GM19043 (cell line): Measurements from ENCODE around the gene KMT5C.

Source experiments
- ATAC-seq: cut with Tn5 transposase; IDR thresholded peaks from one replicate; pipeline ENCODE4 v1.9.1; 2021; ENCODE audit warnings: low read depth; ENCODE audit not compliant: unreplicated experiment

Gene KMT5C

DNA sequence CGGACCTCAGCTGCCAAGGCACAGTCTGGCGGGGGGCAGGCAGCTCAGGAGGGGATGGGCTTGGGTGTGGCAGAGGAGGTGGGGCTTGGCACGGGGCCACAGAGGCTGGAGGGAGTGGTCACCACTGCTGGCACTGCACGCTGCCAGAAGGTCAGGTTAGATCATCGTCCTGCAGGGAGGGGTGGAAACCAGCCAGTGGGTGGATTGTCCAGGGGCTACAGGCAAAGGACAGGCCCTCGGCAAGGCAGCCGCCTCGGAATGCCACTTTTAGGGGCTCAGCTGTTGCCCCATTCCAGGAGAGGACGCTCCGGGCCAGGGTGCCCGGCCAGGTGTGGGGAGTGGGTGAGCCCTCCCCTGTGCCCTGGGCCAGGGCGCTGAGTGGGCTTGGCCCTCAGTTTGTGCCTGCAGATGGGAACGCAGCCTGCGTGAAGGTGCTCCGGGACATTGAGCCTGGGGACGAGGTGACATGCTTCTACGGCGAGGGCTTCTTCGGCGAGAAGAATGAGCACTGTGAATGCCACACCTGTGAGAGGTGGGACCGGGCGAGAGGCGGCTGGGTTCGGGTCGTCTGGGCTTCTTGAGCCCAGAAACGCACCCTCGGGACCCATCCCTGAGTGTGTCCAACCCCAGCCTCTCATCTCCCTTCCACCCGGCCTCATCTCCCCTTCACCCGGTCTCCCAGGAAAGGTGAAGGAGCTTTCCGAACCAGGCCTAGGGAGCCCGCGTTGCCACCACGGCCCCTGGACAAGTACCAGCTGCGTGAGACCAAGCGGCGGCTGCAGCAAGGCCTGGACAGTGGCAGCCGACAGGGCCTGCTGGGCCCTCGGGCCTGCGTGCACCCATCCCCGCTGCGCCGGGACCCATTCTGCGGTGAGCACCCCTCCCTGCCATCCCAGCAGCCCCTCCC, 6.4 kb downstream of the KMT5C start:
- ATAC-seq: no peak

GRCh38 chr19:55346725-55347441, 7.2 kb downstream of the KMT5C start:
- ATAC-seq: no peak

GRCh38 chr19:55347442-55348009, 7.8 kb downstream of the KMT5C start:
- no peak for ATAC-seq

DNA sequence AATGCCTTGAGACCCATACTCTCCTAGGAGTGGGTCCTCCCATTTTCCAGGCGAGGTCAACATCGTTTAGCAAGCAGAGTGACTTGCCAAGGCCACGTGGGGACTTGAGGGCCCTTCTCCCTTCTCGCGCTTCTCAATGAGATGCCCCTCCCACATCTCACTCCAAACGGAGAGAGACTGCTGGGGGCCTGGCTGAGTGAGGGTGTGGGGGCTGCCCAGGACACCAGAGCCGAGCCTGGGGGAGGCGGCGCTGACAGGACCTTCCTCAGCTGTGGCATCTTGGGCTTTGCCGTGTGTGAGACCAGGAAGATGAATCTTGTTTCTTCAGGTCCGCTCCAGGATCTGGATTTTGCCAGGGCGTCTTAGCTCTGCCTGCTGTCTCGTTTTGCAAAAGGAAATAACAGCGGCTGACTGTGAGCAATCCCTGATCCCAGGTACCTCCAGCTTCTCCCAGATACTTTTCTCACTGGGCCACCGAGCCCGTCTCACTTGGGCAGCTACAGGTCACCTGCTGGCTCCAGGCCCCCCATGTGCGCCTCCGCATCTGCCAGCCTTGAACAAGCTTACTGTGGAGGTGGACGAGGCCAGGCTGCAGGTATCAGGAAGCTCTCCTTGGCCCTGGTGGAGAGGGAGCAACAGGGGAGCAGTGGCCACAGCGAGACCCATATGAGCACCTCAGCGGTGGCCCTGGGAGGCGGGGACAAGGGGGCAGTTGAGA, 8.8 kb downstream of the KMT5C start:
- ATAC-seq: no peak

GRCh38 chr19:55350620-55351315, 11.1 kb downstream of the KMT5C start:
- no peak for ATAC-seq

GRCh38 chr19:55352040-55352439, 12.4 kb downstream of the KMT5C start:
- ATAC-seq: no peak

DNA sequence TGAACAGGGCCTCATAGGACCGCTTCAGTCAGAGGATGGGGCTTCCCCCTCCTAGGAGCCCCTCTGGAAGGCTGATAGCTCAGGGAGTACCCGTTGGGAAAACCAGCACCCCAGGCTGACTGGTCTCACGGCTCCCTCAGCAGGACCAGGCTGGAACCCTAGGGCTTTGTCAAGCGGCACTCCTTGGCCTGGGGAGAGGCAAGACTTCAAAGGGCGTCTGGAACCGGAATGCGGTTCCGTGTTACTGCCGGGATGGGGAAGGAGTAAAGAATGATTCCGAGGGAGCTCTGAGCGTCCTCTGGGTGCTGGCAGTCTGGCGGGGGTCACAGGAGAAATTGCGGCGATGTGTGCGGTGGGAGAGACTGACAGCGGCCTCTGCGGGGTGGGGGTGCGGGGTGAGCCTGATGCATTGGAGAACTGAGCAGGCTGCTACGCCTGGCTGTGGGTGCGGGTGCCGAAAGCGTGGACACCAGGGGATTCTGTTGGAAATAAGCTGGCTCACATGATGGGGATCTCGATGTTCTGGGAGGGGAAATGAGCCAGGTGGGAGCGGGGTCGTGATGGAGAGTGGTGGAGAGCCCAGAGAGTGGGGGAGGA, 13.0 kb downstream of the KMT5C start:
- no peak for ATAC-seq

DNA sequence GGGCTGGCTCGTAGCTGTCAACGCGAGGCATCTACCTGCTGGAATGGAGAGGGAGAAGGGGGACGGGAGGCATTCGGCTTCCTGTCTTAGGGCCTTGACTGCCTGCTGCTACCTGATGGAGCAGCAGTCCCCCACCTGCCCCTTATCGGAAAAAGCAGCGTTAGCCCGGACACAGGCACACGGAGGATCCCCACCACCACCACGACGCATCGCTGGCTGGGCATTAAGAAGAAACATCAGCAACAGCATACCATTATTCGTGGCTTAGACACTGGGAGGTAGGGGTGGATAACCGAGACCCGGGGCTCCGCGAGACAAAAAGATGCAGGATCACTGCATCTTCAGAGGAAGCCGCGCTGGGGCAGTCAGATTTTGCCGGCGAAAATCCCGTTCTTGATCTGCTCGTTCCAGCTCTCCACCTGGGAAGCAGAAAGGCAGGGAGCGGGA, 13.7 kb downstream of the KMT5C start:
- no peak for ATAC-seq

- no peak for ATAC-seq
These were observed 14.4 kb downstream of the KMT5C start for GRCh38 chr19:55353803-55354697.

GRCh38 chr19:55354698-55355212, 15.1 kb downstream of the KMT5C start, which contains the start of gene COX6B2:
TSS of gene COX6B2 (minus strand) at chr19:55354719. CDS start at chr19:55354521, 198 bp downstream.
- no peak for ATAC-seq

DNA sequence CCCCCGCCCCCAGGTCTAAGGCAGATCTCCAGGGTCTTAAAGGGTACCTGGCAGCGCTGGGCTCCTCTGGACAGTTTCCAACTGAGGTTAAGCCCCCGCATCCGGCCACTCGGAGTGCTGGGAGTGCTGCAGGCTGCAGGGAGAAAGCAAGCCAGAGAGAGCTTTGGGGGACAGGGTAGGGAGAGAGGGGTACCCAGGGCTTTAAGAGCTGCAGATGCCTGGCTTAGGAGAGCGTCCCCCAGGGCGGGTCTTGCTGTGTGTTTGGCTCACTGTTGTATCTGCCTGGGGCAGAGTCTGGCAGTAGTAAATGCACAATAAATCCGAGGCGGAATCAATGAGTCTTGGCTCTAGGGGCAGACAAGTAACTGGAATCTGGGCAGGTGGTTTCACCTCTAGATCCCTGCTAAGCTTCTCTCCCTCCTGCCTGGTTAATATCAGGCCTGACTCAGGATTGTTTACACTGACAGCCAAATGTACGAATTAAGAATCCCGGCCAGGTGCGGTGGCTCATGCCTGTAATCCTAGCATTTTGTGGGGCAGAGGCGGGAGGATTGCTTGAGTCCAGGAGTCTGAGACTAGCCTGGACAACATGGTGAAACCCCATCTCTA, 15.6 kb downstream of the KMT5C start:
- ATAC-seq: no peak

DNA sequence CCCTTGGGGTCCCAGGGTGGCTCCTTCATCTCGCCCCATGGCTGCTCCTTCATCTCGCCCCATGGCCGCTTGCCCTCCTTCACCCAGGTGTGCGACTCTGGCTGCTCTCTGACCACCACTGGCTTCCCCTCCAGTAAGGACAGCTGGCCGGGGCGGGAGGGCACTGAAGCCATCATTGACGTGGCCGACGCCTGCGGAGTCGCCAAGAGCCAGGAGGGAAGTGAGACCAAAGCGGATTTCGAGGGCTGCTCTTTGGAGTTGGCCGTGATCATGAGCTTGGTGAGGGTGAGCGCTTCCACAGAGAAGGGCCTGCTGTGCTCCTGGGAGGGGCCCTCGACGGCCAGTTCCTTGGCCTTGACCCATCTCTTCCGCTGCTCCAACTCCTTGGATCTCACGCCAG, 18.8 kb downstream of the KMT5C start:
- no peak for ATAC-seq

GRCh38 chr19:55358943-55359908, 19.6 kb downstream of the KMT5C start:
- ATAC-seq: no peak

GRCh38 chr19:55360902-55361301, 21.2 kb downstream of the KMT5C start:
- ATAC-seq: no peak

- ATAC-seq: no peak
These were observed 22.7 kb downstream of the KMT5C start for GRCh38 chr19:55362174-55362989.
